RCC 7860 (cell line): Measurements from ENCODE around the gene TTLL5.

ENCODE experiments used
- DNase-seq: peaks from one replicate; pipeline ENCODE4 v3.0.0-alpha.2; 2015; ENCODE audit warnings: low spot score
- FAIRE-seq: peaks from 2 replicates; lab custom pipeline; 2012; peaks lifted over from hg19 to GRCh38; lab: Jason Lieb, UNC

TTLL5 gene

GRCh38 chr14:75941030-75941429, 280.0 kb downstream of the TTLL5 start:
- no peak for DNase-seq
- FAIRE-seq: no peak

GRCh38 chr14:75944607-75945241, 283.7 kb downstream of the TTLL5 start:
- FAIRE-seq (no peak), DNase-seq (no peak)

- FAIRE-seq: no peak
These were observed 285.7 kb downstream of the TTLL5 start for GRCh38 chr14:75946785-75947184.

GRCh38 chr14:75952489-75952888, 291.4 kb downstream of the TTLL5 start:
- FAIRE-seq: no peak
- DNase-seq: no peak

More at GRCh38 chr14:75946785-75947184, 285.7 kb downstream of the TTLL5 start:
- DNase-seq: no peak

GRCh38 chr14:75959031-75959430, 298.0 kb downstream of the TTLL5 start:
- FAIRE-seq (no peak), DNase-seq (no peak)

- no peak for DNase-seq
- no peak for FAIRE-seq
These were observed 299.2 kb downstream of the TTLL5 start for GRCh38 chr14:75960231-75960630.

GRCh38 chr14:75961662-75962061, 300.6 kb downstream of the TTLL5 start:
- DNase-seq (no peak), FAIRE-seq (no peak)

GRCh38 chr14:75967866-75968265, 306.8 kb downstream of the TTLL5 start:
- DNase-seq: no peak
- no peak for FAIRE-seq

- FAIRE-seq: no peak
- DNase-seq: no peak
These were observed 307.4 kb downstream of the TTLL5 start for GRCh38 chr14:75968456-75968855.

GRCh38 chr14:75969126-75969525, 308.1 kb downstream of the TTLL5 start:
- DNase-seq (no peak), FAIRE-seq (no peak)

- DNase-seq (no peak), FAIRE-seq (no peak)
These were observed 308.8 kb downstream of the TTLL5 start for GRCh38 chr14:75969891-75970290.

GRCh38 chr14:75970989-75971388, 309.9 kb downstream of the TTLL5 start:
- FAIRE-seq (no peak), DNase-seq (no peak)

- no peak for DNase-seq
- FAIRE-seq: no peak
These were observed 310.5 kb downstream of the TTLL5 start for GRCh38 chr14:75971509-75971908.

- no peak for FAIRE-seq
- no peak for DNase-seq
These were observed 311.9 kb downstream of the TTLL5 start for GRCh38 chr14:75972801-75973421.

- DNase-seq (no peak), FAIRE-seq (no peak)
These were observed 316.0 kb downstream of the TTLL5 start for GRCh38 chr14:75976826-75977581.

- DNase-seq (no peak), FAIRE-seq (no peak)
These were observed 316.5 kb downstream of the TTLL5 start for GRCh38 chr14:75977582-75977943.

GRCh38 chr14:75978249-75978731, 317.2 kb downstream of the TTLL5 start:
- DNase-seq (no peak), FAIRE-seq (no peak)

- DNase-seq: no peak
- no peak for FAIRE-seq
These were observed 318.1 kb downstream of the TTLL5 start for GRCh38 chr14:75979071-75979571.

GRCh38 chr14:75979648-75980565, 318.9 kb downstream of the TTLL5 start:
- no peak for DNase-seq
- FAIRE-seq: no peak

- DNase-seq: no peak
These were observed 319.8 kb downstream of the TTLL5 start for GRCh38 chr14:75980856-75981255.

More at GRCh38 chr14:75980856-75981255, 319.8 kb downstream of the TTLL5 start:
- no peak for FAIRE-seq
